HG02840 (cell line): ENCODE data around the gene ARFGEF3.
"Not testable (repeated sequence)": the region's sequence is repeated elsewhere in the genome, so short reads cannot be mapped to it uniquely, and the experiment has no call there.

ENCODE experiments used
- ATAC-seq: cut with Tn5 transposase; IDR thresholded peaks from one replicate; pipeline ENCODE4 v1.9.1; 2021; ENCODE audit warnings: mild to moderate bottlenecking, moderate library complexity, moderate number of reproducible peaks; ENCODE audit not compliant: unreplicated experiment, low FRiP score

Gene ARFGEF3

GRCh38 chr6:138161338-138162110 lies at the start of gene ARFGEF3:
TSS of gene ARFGEF3 (plus strand) at chr6:138161939. CDS start at chr6:138162087, 148 bp downstream.
- ATAC-seq: peak; percentile 70

- ATAC-seq: no peak
Observed at GRCh38 chr6:138113588-138114210, 48.0 kb upstream of the ARFGEF3 start.

- ATAC-seq: no peak
Observed at GRCh38 chr6:138115201-138115600, 46.5 kb upstream of the ARFGEF3 start.

GRCh38 chr6:138115877-138116660 lies 45.7 kb upstream of the ARFGEF3 start:
- ATAC-seq: no peak

GRCh38 chr6:138116661-138116999 lies 45.1 kb upstream of the ARFGEF3 start:
- ATAC-seq: no peak

- no peak for ATAC-seq
Observed at GRCh38 chr6:138117376-138117914, 44.3 kb upstream of the ARFGEF3 start.

- ATAC-seq: not testable (repeated sequence)
Observed at GRCh38 chr6:138119229-138119628, 42.5 kb upstream of the ARFGEF3 start.

- ATAC-seq: no peak
Observed at GRCh38 chr6:138119976-138120375, 41.8 kb upstream of the ARFGEF3 start.

GRCh38 chr6:138124096-138124495 lies 37.6 kb upstream of the ARFGEF3 start:
- no peak for ATAC-seq

- ATAC-seq: no peak
Observed at GRCh38 chr6:138128096-138128495, 33.6 kb upstream of the ARFGEF3 start.

GRCh38 chr6:138129190-138129589 lies 32.5 kb upstream of the ARFGEF3 start:
- ATAC-seq: no peak

GRCh38 chr6:138142806-138143205 lies 18.9 kb upstream of the ARFGEF3 start:
- no peak for ATAC-seq

GRCh38 chr6:138145402-138145801 lies 16.3 kb upstream of the ARFGEF3 start:
- no peak for ATAC-seq

- ATAC-seq: no peak
Observed at GRCh38 chr6:138146544-138146943, 15.2 kb upstream of the ARFGEF3 start.

- ATAC-seq: no peak
Observed at GRCh38 chr6:138155443-138155842, 6.3 kb upstream of the ARFGEF3 start.

- ATAC-seq: no peak
Observed at GRCh38 chr6:138157986-138158638, 3.6 kb upstream of the ARFGEF3 start.

- ATAC-seq: no peak
Observed at GRCh38 chr6:138159246-138159645, 2.5 kb upstream of the ARFGEF3 start.

- ATAC-seq: no peak
Observed at GRCh38 chr6:138160329-138161087, 1.2 kb upstream of the ARFGEF3 start.

GRCh38 chr6:138161088-138161337 lies 726 bp upstream of the ARFGEF3 start:
- ATAC-seq: no peak
